HG03460 (cell line): Measurements from ENCODE around the gene GOLPH3.
"Not testable (repeated sequence)": the region's sequence is repeated elsewhere in the genome, so short reads cannot be mapped to it uniquely, and the experiment has no call there.

ENCODE experiments used
- ATAC-seq: cut with Tn5 transposase; IDR thresholded peaks from one replicate; pipeline ENCODE4 v1.9.1; 2021; ENCODE audit not compliant: unreplicated experiment

GOLPH3 gene

GRCh38 chr5:32100691-32101302 lies 73.3 kb downstream of the GOLPH3 start:
- no peak for ATAC-seq

- no peak for ATAC-seq
These were observed 73.9 kb downstream of the GOLPH3 start for GRCh38 chr5:32100230-32100629.

DNA sequence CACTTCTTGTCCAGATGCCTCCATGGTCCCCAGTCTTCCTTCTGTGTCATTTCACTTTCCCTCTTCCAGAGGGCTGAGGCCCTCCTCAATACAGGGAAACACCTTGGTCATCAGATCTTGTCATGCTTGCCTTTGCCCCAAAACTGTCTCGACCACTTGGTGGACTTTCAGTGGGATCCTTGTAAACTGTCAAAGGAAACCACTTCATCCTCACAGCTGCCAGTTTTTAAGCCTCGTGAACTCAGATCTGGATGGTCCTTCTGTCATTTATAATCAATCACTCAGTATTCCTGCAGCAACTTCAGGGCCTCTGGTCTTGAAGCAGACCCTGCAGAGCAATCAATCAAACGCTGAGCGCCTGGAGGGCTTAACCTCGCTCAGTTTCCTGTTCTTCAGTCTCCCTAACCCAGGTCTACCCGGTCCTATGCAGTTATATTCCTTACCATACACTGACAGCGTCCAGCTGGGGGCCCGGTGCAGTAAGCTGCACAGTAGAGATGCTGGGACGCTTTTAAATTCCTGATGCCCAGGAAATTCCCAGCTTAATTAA lies 74.6 kb downstream of the GOLPH3 start:
- no peak for ATAC-seq

DNA sequence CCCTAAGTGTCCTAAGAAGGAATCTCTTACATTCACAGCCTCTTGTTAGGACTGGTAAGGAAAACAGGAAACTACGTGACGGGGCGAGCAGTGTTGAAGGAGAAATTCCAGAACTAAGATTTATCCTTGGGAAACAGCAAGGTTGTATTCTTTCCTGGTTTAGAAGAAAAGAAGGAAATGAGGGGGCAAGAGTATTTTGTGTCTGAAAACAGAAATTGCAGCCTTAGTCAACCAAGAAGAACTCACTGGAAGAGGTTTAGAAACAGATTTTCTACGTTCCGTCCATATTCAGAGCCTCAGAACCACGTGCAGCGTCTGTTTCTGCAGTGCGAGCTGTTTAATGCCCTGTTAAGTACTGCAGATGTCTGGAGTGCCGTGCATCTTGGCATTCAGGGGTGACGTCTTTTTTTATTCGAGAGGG lies 75.2 kb downstream of the GOLPH3 start:
- ATAC-seq, result no peak

DNA sequence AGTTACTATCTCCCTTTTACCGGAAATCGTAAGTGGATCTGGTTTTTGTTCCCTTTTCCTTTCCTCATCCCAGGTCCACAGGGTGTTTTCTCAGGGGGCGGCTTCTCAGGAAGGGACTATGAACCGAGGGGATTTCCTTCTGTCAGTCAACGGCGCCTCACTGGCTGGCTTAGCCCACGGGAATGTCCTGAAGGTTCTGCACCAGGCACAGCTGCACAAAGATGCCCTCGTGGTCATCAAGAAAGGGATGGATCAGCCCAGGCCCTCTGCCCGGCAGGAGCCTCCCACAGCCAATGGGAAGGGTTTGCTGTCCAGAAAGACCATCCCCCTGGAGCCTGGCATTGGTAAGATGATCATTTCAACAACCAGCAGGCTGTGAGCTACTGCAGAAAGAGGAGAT lies 75.8 kb downstream of the GOLPH3 start:
- no peak for ATAC-seq

DNA sequence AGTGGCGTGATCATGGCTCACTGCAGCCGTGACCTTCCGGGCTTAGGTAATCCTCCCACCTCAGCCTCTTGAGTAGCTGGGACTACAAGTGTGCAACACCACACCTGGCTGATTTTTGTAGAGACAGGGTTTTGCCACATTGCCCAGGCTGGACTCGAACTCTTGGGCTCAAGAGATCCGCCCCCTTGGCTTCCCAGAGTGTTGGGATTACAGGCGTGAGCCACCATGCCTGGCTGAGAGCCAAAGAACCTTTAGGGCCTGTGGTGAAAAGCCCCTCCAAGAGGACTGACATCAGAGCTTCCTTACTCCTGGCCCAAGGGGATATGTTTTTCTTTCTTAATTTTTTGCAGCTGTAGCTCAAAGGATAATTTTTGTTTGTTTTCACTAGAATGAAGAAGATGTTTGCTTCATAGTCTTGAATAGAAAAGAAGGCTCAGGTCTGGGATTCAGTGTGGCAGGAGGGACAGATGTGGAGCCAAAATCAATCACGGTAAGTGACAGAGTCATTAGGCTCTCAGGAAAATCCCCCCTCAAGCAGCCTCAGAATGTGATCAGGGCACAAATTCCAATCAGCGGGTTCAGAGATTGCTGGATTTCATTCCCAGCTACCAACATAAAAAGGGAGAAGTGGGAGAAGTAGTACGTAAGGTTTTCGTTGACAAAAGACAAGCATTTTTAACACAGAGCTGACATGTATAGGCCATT lies 77.1 kb downstream of the GOLPH3 start:
- ATAC-seq, result no peak

- ATAC-seq, result no peak
These were observed 78.9 kb downstream of the GOLPH3 start for GRCh38 chr5:32095261-32095671.

GRCh38 chr5:32094691-32095090 lies 79.4 kb downstream of the GOLPH3 start:
- ATAC-seq, result no peak

DNA sequence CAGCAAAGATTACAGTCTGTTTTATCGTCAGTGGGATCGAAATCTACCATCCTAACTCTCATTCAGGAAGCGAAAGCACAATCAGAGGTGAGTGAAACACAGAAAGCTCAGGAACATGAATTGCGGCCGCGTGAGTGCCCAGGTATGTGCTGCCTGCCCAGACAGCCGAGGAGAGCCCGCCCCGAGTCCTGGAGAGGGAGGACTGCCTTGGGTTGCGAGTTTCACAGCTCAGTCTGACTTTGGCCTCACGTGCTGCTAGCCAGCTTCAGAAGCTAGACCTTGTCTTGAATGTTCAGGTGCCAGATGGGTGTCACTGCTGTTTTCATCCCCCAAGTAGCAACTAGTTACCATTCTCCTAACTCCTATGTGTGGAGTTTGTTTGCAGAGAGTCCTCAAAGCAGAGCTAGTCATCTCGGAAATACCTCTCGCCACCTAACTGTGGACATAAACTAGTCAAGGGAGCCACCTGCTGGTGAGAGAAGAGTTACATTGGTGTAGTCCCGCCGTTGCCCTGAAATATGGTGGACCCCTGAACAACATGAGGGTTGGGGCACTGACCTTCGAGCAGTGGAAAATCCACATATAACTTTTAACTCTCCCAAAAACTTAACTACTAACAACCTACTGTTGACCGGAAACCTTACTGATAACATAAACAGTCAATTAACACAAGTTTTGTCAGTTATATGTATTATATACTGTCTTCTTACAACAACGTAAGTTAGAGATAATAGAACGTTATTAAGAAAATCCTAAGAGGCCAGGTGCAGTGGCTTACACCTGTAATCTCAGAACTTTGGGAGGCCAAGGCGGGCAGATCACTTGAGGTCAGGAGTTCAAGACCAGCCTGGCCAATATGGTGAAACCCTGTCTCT lies 80.9 kb downstream of the GOLPH3 start:
- ATAC-seq, result peak; percentile 87

DNA sequence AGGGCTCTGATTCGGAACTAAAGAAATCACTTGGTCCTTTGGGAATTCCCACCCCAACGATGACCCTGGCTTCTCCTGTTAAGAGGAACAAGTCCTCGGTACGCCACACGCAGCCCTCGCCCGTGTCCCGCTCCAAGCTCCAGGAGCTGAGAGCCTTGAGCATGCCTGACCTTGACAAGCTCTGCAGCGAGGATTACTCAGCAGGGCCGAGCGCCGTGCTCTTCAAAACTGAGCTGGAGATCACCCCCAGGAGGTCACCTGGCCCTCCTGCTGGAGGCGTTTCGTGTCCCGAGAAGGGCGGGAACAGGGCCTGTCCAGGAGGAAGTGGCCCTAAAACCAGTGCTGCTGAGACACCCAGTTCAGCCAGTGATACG lies 83.4 kb downstream of the GOLPH3 start:
- no peak for ATAC-seq

DNA sequence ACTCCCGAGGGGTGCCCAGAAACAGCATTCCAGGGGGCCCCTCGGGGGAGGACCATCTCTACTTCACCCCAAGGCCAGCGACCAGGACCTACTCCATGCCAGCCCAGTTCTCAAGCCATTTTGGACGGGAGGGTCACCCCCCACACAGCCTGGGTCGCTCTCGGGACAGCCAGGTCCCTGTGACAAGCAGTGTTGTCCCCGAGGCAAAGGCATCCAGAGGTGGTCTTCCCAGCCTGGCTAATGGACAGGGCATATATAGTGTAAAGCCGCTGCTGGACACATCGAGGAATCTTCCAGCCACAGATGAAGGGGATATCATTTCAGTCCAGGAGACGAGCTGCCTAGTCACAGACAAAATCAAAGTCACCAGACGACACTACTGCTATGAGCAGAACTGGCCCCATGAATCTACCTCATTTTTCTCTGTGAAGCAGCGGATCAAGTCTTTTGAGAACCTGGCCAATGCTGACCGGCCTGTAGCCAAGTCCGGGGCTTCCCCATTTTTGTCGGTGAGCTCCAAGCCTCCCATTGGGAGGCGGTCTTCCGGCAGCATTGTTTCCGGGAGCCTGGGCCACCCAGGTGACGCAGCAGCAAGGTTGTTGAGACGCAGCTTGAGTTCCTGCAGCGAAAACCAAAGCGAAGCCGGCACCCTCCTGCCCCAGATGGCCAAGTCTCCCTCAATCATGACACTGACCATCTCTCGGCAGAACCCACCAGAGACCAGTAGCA lies 83.9 kb downstream of the GOLPH3 start:
- ATAC-seq, result no peak

DNA sequence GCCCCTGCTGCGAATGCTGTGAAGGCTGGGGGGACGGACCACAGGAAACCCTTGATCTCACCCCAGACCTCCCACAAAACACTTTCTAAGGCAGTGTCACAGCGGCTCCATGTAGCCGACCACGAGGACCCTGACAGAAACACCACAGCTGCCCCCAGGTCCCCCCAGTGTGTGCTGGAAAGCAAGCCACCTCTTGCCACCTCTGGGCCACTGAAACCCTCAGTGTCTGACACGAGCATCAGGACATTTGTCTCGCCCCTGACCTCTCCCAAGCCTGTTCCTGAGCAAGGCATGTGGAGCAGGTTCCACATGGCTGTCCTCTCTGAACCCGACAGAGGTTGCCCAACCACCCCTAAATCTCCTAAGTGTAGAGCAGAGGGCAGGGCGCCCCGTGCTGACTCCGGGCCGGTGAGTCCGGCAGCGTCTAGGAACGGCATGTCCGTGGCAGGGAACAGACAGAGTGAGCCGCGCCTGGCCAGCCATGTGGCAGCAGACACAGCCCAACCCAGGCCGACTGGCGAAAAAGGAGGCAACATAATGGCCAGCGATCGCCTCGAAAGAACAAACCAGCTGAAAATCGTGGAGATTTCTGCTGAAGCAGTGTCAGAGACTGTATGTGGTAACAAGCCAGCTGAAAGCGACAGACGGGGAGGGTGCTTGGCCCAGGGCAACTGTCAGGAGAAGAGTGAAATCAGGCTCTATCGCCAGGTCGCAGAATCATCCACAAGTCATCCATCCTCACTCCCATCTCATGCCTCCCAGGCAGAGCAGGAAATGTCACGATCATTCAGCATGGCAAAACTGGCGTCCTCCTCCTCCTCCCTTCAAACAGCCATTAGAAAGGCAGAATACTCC lies 84.7 kb downstream of the GOLPH3 start:
- ATAC-seq, result no peak

GRCh38 chr5:32088214-32088613 lies 85.9 kb downstream of the GOLPH3 start:
- no peak for ATAC-seq

DNA sequence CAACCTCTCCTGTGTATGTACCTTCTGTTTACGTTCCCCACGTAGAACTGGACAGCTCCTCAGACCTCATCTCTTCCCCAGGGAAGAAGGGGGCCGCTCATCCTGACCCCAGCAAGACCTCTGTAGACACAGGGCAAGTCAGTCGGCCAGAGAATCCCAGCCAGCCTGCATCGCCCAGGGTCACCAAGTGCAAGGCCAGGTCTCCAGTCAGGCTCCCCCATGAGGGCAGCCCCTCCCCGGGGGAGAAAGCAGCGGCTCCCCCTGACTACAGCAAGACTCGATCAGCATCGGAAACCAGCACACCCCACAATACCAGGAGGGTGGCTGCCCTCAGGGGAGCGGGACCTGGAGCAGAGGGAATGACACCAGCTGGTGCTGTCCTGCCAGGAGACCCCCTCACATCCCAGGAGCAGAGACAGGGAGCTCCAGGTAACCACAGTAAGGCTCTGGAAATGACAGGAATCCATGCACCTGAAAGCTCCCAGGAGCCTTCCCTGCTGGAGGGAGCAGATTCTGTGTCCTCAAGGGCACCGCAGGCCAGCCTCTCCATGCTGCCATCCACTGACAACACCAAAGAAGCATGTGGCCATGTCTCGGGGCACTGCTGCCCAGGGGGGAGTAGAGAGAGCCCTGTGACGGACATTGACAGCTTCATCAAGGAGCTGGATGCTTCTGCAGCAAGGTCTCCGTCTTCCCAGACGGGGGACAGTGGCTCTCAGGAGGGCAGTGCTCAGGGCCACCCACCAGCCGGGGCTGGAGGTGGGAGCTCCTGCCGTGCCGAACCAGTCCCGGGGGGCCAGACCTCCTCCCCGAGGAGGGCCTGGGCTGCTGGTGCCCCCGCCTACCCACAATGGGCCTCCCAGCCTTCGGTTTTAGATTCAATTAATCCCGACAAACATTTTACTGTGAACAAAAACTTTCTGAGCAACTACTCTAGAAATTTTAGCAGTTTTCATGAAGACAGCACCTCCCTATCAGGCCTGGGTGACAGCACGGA lies 86.7 kb downstream of the GOLPH3 start:
- ATAC-seq, result no peak

DNA sequence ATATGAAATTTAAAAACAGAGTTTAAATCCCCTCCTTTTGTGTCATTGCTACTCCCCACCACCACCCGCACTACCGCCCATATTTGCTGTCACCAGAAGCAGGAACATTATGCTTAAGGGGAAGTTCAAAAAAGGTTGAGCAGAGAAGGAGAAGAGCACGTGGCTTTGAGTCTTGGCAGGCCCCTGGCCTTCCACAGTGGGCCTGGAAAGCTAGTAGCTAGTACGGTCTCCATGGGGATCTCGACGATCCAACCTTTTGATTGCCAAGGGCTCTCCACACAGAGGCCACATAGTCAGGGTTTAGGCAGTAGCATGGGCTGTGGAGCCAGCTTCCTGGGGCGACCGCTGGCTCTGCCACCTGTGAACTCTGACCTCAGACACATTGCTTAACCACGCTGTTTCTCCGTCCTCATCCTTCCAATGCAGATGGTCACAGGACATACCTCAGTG lies 90.1 kb downstream of the GOLPH3 start:
- no peak for ATAC-seq

DNA sequence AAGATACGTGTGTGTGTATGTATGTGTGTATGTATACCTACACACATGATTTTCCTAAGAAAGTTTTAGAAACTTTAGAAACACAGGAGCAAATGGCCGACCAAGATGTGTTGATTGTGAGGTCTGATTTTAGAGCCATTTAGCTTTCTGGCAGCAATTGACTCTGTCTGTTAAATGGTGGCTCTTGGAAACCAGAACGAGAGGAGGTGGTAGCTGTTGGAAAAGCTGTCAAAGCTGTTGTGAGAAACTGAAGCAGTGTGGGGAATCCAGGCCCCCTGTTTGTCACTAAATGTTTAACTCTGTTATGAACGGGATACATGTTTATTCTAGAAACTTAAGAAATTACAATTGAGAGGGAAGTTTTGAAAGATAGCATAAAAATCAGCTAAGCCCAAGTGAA lies 91.4 kb downstream of the GOLPH3 start:
- no peak for ATAC-seq

DNA sequence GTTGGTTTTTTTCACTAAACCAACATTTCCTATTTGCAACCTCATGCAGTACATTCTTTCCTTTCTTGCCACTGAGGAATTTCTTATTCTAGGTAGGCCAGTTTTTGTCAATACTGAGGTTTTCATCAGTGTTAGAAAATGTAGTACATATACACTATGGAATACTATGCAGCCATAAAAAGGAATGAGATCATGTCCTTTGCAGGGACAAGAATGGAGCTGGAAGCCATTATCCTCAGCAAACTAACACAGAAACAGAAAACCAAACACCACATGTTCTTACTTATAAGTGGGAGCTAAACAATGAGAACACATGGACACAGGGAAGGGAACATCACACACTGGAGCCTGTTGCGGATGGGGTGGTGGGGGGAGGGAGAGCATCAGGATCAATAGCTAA lies 93.6 kb downstream of the GOLPH3 start:
- ATAC-seq, result not testable (repeated sequence)

GRCh38 chr5:32078855-32079254 lies 95.3 kb downstream of the GOLPH3 start:
- ATAC-seq, result not testable (repeated sequence)
